NAMALWA (cell line): Measurements from ENCODE around the gene RNF38.
"Not testable (repeated sequence)": the region's sequence is repeated elsewhere in the genome, so short reads cannot be mapped to it uniquely, and the experiment has no call there.

Experiments
- DNase-seq: peaks from one replicate; pipeline ENCODE4 v3.0.0-alpha.2; 2015; ENCODE audit warnings: low spot score

Gene RNF38

GRCh38 chr9:36399980-36400331 is at the start of gene RNF38:
TSS of gene RNF38 (minus strand) at chr9:36400269. CDS start at chr9:36400108, 161 bp downstream.
- DNase-seq, result peak; percentile 89

- not testable (repeated sequence) for DNase-seq
Measured at GRCh38 chr9:36448555-36448954, 48.5 kb upstream of the RNF38 start.

DNA sequence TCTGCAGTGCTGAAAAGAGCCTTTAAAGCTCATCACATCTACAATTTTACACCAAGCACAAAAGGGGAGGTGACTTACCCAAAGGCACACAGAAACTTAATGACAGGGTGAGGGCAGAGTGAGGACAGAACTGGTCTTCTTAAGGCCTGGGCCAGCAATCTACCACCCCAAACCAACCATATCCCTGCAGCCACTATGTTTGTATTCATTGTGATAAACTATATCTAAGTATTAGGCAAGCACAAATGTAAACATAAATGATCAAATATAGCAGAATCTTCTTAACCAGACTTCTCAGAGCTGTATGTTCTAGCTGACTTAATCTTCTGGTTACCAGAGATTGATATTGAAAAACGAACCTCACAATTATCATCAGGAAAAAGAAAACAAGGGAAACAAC is 47.9 kb upstream of the RNF38 start:
- DNase-seq, result no peak

- not testable (repeated sequence) for DNase-seq
Measured at GRCh38 chr9:36446678-36447077, 46.6 kb upstream of the RNF38 start.

DNA sequence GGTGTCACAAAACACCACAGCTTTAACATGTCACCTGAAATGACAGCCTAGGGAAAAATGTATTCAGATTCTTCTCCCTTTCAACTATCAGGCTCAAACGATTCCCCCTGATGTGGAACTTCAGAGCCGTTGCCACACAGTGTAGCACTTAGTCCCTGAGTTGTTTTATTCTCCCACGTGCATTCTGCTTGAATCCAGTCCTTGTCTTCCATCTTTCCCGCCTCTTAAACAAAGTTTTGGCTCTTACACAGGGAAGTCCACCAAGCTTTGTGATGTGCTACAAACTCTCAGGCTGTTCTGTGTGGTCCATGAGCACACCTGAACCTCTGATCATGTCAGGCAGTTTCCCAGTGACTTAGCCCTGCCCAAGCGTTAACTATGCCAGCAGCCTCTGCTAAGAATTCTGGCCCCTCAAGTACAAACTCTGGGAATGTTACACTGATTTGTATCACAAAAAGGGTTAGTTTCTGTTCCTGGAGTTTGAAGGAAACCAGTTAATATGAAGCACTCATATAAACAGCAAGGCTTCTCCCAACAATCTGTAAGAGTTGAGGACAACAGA is 45.8 kb upstream of the RNF38 start:
- DNase-seq, result no peak

- no peak for DNase-seq
Measured at GRCh38 chr9:36444203-36444602, 44.1 kb upstream of the RNF38 start.

- DNase-seq, result no peak
Measured at GRCh38 chr9:36443581-36443980, 43.5 kb upstream of the RNF38 start.

DNA sequence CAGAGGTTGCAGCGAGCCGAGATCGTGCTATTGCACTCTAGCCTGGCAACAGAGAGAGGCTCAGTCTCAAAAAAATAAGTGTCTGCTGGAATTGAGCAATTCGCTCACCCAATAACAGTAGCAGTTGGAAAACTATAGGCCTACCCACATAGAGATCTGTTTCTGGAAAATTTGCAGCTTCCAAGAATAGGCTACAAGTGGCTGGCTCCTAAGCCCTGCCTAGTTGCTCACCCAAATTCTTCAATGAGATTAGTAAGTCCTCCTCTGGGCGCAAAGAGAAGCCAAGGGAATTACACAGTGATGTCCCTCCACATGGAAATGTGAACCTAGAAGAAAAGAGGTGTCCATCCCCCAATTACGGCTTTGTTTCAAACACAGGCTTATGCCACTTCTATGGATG is 42.6 kb upstream of the RNF38 start:
- DNase-seq, result no peak

DNA sequence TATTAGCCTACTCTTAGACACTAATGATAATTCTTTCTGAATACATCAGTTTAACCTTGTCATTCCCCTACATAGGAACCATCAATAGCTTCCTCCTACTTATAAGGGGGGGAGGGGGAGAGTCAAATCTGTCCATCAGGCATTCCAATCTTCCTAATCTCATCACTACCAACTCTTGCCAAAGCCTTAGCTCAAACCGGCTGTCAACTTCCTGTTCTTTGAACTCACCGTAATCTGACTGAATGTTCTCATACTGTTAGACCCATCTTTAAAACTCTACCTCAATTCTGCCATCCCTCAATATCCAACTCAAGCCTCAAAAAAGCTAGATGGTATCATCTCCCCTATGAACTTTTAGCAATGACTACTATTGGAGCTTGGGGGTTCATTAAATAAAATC is 41.9 kb upstream of the RNF38 start:
- DNase-seq, result no peak

GRCh38 chr9:36438536-36439236 is 38.6 kb upstream of the RNF38 start:
- DNase-seq, result no peak

DNA sequence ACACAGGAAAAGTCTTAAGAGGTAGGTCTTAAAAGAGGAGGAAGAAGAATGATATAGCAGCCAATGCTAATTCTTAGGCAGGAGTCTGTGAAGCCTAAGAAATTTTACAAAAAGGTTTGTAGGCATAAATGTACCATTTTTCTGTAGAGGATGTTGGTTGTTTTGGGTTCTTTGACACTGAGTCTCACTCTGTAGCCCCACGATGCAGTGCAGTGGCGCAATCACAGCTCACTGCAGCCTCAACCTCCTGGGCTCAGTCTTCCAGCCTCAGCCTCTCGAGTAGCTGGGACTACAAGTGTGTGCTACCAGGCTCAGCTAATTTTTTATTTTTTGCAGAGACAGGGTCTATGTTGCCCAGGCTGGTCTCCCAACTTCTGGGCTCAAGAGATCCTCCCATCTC is 37.7 kb upstream of the RNF38 start:
- no peak for DNase-seq

DNA sequence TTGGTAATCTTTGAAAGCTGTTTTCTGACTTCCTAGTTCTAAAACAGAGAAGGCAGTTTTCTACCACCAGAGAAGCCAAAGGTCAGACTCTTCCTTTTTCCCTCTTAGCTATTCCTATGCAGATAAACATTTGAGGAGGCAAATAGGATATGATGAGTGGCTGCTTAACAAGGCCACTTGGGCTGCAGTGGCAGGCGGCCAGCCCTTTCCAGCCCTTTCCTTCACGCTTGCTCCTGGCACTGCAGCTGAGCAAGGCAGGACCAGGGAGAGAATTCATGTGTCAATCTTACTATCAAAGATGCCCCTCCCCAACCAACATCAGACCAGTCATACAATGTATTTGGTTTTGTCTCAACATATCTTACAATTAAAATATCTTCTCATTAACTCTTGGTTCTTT is 36.8 kb upstream of the RNF38 start:
- DNase-seq, result no peak

- DNase-seq, result no peak
Measured at GRCh38 chr9:36433386-36433785, 33.3 kb upstream of the RNF38 start.

- DNase-seq, result no peak
Measured at GRCh38 chr9:36431078-36431477, 31.0 kb upstream of the RNF38 start.

DNA sequence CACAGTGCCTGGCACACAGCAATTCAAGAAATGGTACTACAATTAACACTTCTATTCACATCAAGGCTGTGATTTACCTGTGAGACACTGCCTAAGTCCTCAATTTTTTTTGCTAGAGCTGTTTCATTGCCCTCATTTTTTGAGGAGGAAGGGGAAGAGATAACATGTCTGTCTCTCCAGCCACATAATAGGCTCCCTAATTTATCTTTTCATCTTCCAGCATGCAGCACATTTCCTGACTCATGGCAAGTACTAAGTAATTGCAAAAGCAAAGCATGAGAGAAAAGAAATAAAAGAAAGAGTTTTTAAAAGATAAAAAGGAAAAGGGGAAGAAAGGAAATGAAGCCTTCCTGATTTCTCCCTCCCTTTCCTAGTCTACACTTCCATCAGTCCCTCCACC is 26.9 kb upstream of the RNF38 start:
- no peak for DNase-seq

- DNase-seq, result no peak
Measured at GRCh38 chr9:36426348-36426747, 26.3 kb upstream of the RNF38 start.

DNA sequence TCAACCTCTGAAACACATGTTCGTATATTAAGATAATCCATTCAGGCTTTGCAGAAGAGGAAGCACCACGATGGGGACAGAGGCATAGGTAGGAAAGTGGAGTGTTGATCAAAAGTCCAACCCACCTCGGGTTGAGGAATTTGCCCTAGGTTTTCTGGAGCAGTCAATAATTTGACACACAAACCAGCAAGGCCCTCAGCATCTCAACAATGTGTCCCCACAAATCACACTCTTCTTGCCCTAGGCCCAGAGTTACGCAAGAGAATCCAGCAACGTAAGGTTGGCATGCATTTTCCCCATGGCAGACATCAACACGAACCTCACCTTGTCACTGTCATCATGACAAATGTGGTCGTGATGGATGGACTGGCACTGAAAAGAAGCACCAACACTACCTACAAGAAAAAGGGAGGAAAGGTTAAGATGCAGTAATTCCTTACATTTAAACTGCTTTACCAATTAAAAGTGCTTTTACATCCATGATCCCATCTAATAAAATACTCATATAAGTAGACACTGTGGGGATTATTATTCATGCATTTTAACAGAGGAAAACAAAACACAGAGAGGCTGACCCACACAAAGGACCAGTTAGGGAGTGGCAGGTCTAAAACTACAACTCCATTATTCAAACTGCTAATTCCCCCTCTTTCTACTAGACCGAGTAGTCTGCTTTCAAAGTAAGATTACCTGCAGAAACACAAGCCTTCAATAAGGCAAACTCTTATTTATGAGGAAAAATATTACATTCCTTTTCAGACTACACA is 24.4 kb upstream of the RNF38 start:
- no peak for DNase-seq

GRCh38 chr9:36423206-36423605 is 23.1 kb upstream of the RNF38 start:
- no peak for DNase-seq

DNA sequence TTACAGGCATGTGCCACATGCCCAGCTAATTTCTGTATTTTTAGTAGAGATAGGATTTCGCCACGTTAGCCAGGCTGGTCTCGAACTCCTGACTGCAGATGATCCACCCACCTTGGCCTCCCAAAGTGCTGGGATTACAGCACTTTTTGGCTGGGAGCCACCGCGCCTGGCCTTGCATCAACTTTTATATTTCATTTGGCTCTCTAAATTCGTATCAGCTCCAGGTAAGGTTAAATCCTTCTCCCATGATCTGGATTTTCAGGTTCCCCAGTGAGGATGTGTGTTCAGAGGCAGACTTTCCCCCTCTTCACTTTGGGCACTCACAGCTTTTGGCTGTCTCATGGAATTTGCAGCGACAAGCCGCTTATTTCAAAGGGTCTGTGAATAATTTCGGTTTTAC is 16.8 kb upstream of the RNF38 start:
- no peak for DNase-seq

- DNase-seq, result no peak
Measured at GRCh38 chr9:36415822-36416525, 15.9 kb upstream of the RNF38 start.

GRCh38 chr9:36411410-36411809 is 11.3 kb upstream of the RNF38 start:
- not testable (repeated sequence) for DNase-seq

DNA sequence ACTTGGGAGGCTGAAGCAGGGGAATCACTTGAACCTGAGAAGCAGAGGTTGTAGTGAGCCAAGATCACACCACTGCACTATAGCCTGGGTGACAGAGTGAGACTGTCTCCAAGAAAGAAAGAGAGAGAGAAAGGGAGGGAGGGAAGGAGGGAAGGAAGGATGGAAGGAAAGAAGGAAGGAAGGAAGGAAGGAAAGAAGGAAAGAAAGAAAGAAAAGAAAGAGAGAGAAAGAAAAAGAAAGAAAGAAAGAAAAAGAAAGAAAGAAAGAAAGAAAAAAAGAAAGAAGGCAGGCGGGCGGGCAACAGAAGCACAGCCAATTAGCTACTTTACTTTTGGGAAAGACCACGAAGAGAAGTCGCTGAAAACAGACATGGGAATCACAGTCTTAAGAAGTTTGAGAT is 9.0 kb upstream of the RNF38 start:
- DNase-seq, result not testable (repeated sequence)
